GM18519 (cell line): ENCODE results near the gene TMEM235.
"Not testable (repeated sequence)": the region's sequence is repeated elsewhere in the genome, so short reads cannot be mapped to it uniquely, and the experiment has no call there.

Experiments
- ATAC-seq: cut with Tn5 transposase; IDR thresholded peaks from one replicate; pipeline ENCODE4 v1.9.1; 2021; ENCODE audit warnings: mild to moderate bottlenecking, moderate library complexity; ENCODE audit not compliant: unreplicated experiment, low FRiP score

TMEM235 gene

DNA sequence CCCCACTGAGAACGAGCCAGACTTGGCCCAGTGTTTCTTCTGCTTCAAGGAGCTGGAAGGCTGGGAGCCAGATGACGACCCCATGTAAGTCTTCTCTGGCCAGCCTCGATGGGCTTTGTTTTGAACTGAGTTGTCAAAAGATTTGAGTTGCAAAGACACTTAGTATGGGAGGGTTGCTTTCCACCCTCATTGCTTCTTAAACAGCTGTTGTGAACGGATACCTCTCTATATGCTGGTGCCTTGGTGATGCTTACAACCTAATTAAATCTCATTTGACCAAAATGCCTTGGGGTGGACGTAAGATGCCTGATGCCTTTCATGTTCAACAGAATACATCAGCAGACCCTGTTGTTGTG, 16.7 kb upstream of the TMEM235 start:
- no peak for ATAC-seq

DNA sequence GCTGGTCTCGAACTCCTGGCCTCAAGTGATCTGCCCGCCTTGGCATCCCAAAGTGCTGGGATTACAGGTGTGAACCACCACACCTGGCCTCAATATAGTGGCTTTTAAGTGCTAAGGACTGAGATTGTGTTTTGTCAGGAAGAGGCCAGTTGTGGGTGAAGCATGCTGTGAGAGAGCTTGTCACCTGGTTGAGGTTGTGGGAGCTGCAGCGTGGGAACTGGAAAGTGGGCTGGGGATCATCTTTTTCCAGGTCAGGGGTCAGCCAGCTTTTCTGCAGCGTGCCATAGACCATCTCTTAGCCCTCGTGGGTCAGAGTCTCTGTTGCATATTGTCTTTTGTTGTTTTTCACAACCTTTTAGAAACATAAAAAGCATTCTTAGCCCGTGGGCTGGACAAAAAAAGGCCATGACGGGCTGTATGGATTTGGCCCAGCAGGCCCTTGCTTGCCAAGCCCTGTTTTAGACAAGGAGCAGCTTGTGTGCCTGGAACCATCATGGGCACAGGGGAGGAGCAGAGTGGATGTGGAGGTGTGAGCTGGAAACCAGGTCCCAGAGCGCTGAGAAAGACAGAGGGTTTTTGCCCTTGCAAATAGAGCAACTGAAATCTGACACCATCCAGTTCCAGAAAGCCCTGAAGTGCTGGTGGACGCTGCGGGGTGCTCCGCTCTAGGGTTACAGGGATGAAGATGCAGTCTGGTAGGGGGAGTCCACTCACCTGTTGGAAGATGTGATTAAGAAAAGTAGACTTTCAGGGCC, 11.9 kb upstream of the TMEM235 start:
- ATAC-seq: no peak

- ATAC-seq: no peak
These were observed 8.4 kb upstream of the TMEM235 start for GRCh38 chr17:78223061-78223460.

GRCh38 chr17:78223765-78224164, 7.7 kb upstream of the TMEM235 start:
- ATAC-seq: no peak

GRCh38 chr17:78224231-78225087, 7.0 kb upstream of the TMEM235 start:
- ATAC-seq: no peak

DNA sequence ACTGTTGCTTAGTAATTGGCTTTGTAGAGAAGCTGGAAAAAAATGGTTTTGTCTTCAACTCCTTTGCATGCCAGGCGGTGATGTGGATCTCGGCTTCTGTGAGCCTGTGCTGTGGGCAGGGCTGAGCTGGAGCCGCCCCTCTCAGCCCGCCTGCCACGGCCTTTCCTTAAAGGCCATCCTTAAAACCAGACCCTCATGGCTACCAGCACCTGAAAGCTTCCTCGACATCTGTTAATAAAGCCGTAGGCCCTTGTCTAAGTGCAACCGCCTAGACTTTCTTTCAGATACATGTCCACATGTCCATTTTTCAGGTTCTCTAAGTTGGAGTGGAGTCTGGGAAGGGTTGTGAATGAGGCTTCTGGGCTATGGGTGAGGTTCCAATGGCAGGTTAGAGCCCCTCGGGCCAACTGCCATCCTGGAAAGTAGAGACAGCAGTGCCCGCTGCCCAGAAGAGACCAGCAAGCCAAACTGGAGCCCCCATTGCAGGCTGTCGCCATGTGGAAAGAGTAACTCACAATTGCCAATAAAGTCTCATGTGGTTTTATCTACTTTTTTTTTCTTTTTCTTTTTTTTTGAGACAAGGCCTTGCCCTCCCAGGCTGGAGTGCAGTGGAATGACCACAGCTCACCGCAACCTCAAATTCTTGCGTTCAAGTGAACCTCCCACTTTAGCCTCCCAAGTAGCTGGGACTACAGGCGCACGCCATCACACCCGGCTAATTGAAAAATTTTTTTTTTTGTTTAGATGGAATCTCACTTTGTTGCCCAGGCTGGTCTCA, 6.2 kb upstream of the TMEM235 start:
- ATAC-seq: no peak

DNA sequence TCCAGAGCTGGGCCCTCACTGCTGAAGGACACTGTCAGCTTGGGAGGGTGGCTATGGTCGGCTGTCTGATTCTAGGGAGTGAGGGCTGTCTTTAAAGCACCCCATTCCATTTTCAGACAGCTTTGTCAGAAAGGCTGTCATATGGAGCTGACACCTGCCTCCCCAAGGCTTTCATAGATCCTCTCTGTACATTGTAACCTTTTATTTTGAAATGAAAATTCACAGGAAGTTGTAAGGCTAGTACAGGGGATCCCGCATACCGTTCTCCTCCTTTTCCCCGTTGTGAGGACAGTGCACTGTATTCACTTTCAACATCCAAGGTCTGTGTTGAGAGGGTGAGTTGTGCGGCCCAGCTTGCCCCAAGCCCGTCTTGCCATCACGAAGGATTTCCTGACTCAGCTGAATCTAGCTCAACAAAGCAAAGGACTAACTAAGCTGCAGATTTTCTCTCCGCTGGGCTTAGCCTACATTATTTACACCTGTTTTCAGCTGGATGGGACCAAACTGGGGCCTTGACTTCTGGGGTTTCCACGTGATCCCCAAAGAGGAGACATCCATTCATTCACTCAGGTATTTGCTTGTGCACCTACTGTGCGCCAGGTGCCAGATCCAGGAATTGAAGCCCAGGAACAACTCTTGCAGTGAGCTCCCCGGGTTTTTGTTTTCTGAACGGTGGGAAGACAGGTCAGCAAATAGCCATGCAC, 5.2 kb upstream of the TMEM235 start:
- ATAC-seq: no peak

GRCh38 chr17:78226759-78227454, 4.5 kb upstream of the TMEM235 start:
- no peak for ATAC-seq

- no peak for ATAC-seq
These were observed 3.9 kb upstream of the TMEM235 start for GRCh38 chr17:78227455-78227916.

- ATAC-seq: no peak
These were observed 3.3 kb upstream of the TMEM235 start for GRCh38 chr17:78228176-78228575.

DNA sequence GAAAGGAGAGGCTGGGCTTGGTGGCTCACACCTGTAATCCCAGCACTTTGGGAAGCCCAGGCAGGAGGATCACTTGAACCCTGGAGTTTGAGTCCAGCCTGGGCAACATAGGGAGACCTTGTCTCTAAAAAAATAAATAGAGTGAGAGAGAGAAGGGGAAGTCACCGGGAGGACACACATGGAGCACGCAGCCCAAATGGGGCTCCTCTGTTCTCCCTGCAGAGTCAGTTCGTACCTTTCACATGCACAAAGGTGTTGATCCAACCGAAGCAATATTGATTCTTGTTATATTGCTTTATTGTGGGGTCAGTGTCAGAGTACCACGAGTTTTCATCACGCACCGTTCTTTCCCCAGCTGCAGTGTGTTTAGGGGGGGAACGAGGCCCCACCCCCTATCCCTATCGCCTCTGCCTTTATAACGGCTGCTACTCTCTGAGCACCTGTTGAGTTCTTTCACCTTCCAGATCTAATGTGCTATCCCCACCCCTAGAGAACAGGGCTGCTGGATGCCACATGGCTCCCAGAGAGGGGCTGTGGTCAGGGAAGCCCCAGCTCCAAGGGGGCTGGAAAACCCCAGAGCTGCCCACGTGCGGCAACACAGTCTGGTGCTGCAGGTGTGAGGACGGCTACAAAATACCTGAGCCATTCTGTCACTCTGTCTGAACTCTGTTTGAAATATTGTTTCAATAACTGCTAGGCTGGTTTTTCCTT, 1.0 kb upstream of the TMEM235 start:
- ATAC-seq: no peak

DNA sequence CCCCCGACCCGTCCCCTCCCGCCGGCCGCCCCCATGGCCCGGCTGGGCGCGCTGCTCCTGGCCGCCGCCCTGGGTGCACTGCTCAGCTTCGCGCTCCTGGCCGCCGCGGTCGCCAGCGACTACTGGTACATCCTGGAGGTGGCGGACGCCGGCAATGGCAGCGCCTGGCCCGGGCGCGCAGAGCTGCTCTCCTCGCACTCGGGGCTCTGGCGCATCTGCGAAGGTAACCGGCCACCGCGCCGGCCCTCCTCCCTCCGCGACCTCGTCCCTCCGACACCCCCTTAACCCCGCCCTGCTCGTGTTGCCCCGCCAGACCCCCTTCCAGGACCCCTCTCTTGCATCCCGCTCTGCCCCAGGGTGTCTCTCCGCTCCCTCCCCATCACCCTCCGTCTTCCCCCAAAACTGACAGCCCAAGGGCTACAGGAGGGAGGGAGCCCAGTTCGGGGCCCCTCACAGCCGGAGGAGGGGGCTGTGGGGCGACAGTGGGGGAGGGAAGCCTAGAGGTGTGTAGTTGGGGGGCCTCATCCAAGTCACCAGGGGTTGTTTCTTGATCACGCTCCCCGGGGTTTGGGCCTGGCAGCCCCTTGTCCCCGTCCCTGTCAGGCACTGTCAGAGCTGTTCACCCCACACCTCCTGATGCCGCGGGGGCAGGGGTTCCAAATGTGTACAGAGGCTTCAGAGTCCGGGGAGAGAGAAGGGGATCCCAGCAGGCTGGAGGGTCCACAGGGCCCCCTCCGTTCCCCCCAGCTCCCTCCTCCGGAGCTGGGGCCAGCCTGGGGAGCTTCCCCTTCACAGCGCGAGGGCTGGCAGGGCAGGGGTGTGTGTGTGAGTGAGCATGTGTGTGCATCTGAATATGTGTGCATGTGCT, 794 bp downstream of the TMEM235 start:
- ATAC-seq: no peak

DNA sequence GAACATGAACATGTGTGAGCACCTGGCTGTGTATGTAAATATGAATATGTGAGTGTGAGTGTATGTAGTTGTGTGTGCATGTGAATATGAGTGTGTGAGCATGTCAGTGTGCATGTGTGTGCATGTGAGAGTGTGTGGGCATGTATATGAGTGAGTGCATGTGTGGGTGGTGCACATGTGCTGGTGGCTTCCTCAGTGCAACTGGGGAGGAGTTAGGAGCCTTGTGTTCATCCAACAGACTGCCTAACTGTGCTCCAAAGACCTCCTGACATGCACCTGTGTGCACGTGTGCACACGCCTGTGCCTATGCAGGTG, 1.4 kb downstream of the TMEM235 start:
- no peak for ATAC-seq

GRCh38 chr17:78233678-78234077, 2.2 kb downstream of the TMEM235 start:
- ATAC-seq: no peak

DNA sequence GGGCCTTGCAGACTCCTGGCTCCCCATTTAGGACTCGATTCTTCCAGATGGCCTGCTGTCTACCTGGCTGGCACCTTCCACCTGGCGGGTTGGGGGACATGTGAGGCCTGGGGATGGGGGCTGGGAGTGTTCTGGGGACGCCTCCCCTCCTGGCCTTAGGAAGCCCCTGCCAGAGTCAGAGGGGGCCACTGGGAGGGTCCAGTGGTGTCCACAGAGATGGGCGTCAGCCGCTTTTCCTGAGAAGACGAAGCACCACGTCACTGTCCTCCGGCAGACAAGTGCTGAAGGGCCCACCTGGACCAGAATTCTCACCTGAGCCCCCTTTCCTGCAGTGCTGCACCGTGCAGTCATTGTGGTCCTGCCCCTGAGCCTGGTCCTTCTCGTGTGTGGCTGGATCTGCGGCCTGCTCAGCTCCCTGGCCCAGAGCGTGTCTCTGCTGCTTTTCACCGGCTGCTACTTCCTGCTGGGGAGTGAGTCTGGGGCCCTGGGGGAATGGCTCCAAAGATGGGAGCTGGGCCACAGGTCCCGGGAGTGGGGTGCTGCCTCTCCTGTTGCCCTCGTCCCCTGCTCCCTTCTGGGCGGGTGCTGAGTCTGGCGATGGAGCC, 2.9 kb downstream of the TMEM235 start:
- no peak for ATAC-seq

GRCh38 chr17:78235022-78235421, 3.6 kb downstream of the TMEM235 start:
- not testable (repeated sequence) for ATAC-seq

- ATAC-seq: no peak
These were observed 4.5 kb downstream of the TMEM235 start for GRCh38 chr17:78235885-78236284.
